K562 (cell line): Measurements from ENCODE around the gene CGGBP1. TPM values are rescaled to one million over a fixed set of nuclear protein-coding genes. Genes with fewer than 3 reads are reported as not detected.

Experiments used
- ARID1B ChIP-seq: fragments of 450-650 bp; IDR thresholded peaks from 2 replicates; pipeline ENCODE4 v1.6.1; 2016; ENCODE audit warnings: antibody characterized with exemption, mild to moderate bottlenecking, inconsistent platforms
- CBFA2T2 ChIP-seq: fragments of 450-650 bp; conservative IDR thresholded peaks from 2 replicates; pipeline ENCODE4 v1.6.1; 2017; ENCODE audit warnings: mild to moderate bottlenecking
- CUX1 ChIP-seq: fragments of 200-800 bp; sonication (Bioruptor generic); IDR thresholded peaks from 2 replicates; pipeline ENCODE4 v1.6.1; 2016; ENCODE audit warnings: missing genetic modification characterization, missing compliant biosample characterization
- ELF1 ChIP-seq: fragments of 200-800 bp; sonication (Bioruptor generic); IDR thresholded peaks from 2 replicates; pipeline ENCODE4 v1.6.1; 2016; ENCODE audit warnings: missing genetic modification characterization, missing compliant biosample characterization
- ELF2 ChIP-seq: fragments of 250-450 bp; sonication (Bioruptor Pico); IDR thresholded peaks from 2 replicates; pipeline ENCODE4 v1.5.0; 2021; ENCODE audit warnings: mild to moderate bottlenecking
- EP400 ChIP-seq: fragments of 450-650 bp; IDR thresholded peaks from 2 replicates; pipeline ENCODE4 v1.6.1; 2017; ENCODE audit warnings: antibody characterized with exemption, mild to moderate bottlenecking, moderate library complexity
- ETV5 ChIP-seq: sonication (generic); formaldehyde crosslinking; IDR thresholded peaks from 2 replicates; pipeline ENCODE4 v1.4.0; 2020; ENCODE audit warnings: low read depth, mild to moderate bottlenecking, missing genetic modification reagents
- EZH2 ChIP-seq: IDR thresholded peaks from 2 replicates; pipeline ENCODE4 v1.6.1; 2012; ENCODE audit warnings: low read depth, mild to moderate bottlenecking, inconsistent platforms, low read length, borderline replicate concordance
- FOXJ3 ChIP-seq: sonication (generic); formaldehyde crosslinking; IDR thresholded peaks from 2 replicates; pipeline ENCODE4 v1.4.0; 2020; ENCODE audit warnings: mild to moderate bottlenecking, missing genetic modification reagents
- GABPB1 ChIP-seq: sonication (generic); formaldehyde crosslinking; IDR thresholded peaks from 2 replicates; pipeline ENCODE4 v1.8.0; 2022; ENCODE audit warnings: mild to moderate bottlenecking, missing genetic modification reagents
- NFE2L1 ChIP-seq: fragments of 450-650 bp; IDR thresholded peaks from 2 replicates; pipeline ENCODE4 v1.6.1; 2016; ENCODE audit warnings: missing genetic modification characterization, low read depth, mild to moderate bottlenecking, missing compliant biosample characterization, moderate library complexity, borderline replicate concordance
- RBM15 ChIP-seq: fragments of 200-400 bp; formaldehyde crosslinking; IDR thresholded peaks from 2 replicates; pipeline ENCODE4 v1.6.1; 2018; ENCODE audit warnings: mild to moderate bottlenecking, low read length, moderate library complexity; ENCODE audit not compliant: insufficient read depth
- RNF2 ChIP-seq: sonication (generic); IDR thresholded peaks from 2 replicates; pipeline ENCODE4 v1.6.1; 2016
- SMARCE1 ChIP-seq: fragments of 450-650 bp; IDR thresholded peaks from 2 replicates; pipeline ENCODE4 v1.7.1; 2016; ENCODE audit warnings: mild to moderate bottlenecking
- SMC3 ChIP-seq: conservative IDR thresholded peaks from 2 replicates; pipeline ENCODE4 v1.6.1; 2011; ENCODE audit warnings: low read depth, low read length, improper control_type of control experiment; ENCODE audit not compliant: insufficient read depth
- SRSF9 ChIP-seq: fragments of 200-400 bp; formaldehyde crosslinking; IDR thresholded peaks from 2 replicates; pipeline ENCODE4 v1.6.1; 2017; ENCODE audit warnings: low read depth, low read length, borderline replicate concordance
- TCF7L2 ChIP-seq: fragments of 150-350 bp; IDR thresholded peaks from 2 replicates; pipeline ENCODE4 v1.6.1; 2016; ENCODE audit warnings: low read depth, mild to moderate bottlenecking, low read length, moderate library complexity
- ZFPM2 ChIP-seq: fragments of 250-450 bp; sonication (Bioruptor Pico); IDR thresholded peaks from 2 replicates; pipeline ENCODE4 v1.5.1; 2022; ENCODE audit warnings: mild to moderate bottlenecking
- ZNF224 ChIP-seq: sonication (generic); formaldehyde crosslinking; IDR thresholded peaks from 2 replicates; pipeline ENCODE4 v1.8.0; 2022; ENCODE audit warnings: mild to moderate bottlenecking, missing genetic modification reagents
- ZNF324 ChIP-seq: fragments of 250-450 bp; sonication (Bioruptor Pico); IDR thresholded peaks from 2 replicates; pipeline ENCODE4 v1.4.0; 2020; ENCODE audit warnings: mild to moderate bottlenecking
- ZNF449 ChIP-seq: fragments of 250-450 bp; sonication (Bioruptor Pico); IDR thresholded peaks from 2 replicates; pipeline ENCODE4 v1.8.0; 2022; ENCODE audit warnings: moderate library complexity, mild to moderate bottlenecking, inconsistent platforms
- ZNF699 ChIP-seq: fragments of 250-450 bp; sonication (Bioruptor Pico); IDR thresholded peaks from 2 replicates; pipeline ENCODE4 v1.8.0; 2021; ENCODE audit warnings: mild to moderate bottlenecking, moderate library complexity; ENCODE audit not compliant: insufficient replicate concordance
- polyA plus RNA-seq, 8 experiments: library from polyadenylated mRNA; depleted of rRNA in 4 of 8; stranded (reverse) in 5 of 8; unstranded in 3 of 8; fragments of >200 nt; fragmentation: Nextera tagmentation in 2 of 8; fragmentation: Illumina TruSeq in 1 of 8; extraction: Ambion mirVana in 2 of 8; extraction: Trizol in 1 of 8; gene quantifications; 2 replicates each; pipeline versions ENCODE4 v1.2.1 to v1.2.3, GENCODE V29; 2011 to 2014; ENCODE audit warnings: inconsistent platforms in 1 of 8, missing spikeins in 1 of 8
- total RNA-seq, 7 experiments: library from RNA; depleted of rRNA in 6 of 7; stranded (reverse); fragments of >200 nt in 6 of 7; fragmentation: Illumina TruSeq in 2 of 7; extraction: Trizol in 2 of 7; gene quantifications; 2 replicates each; pipeline versions ENCODE4 v1.2.1 to v1.2.3, GENCODE V29; 2011 to 2021; ENCODE audit warnings: low replicate concordance in 1 of 7

Gene CGGBP1
- total and polyA plus RNA-seq, 9 of the 15 experiments (the other 6 are each of a cell fraction or from before 2014, with no cell fraction given) = 14.4 to 47.8 (median 37.8) TPM

GRCh38 chr3:88034491-88035275 lies 24.1 kb downstream of the CGGBP1 start (continued):
- no peak for TF ChIP-seq ZNF224 (CRISPR knock-in tag)
- TF ChIP-seq NFE2L1 = no peak
- TF ChIP-seq FOXJ3 (CRISPR knock-in tag) = no peak
- no peak for TF ChIP-seq ZNF699
- TF ChIP-seq ZNF449 = no peak
- TF ChIP-seq RBM15 = no peak
- no peak for TF ChIP-seq ZFPM2 (CRISPR knock-in tag)
- no peak for TF ChIP-seq ZNF324 (CRISPR knock-in tag)
- TF ChIP-seq ELF2 = no peak
- no peak for TF ChIP-seq EP400
- TF ChIP-seq EZH2 = no peak
- no peak for TF ChIP-seq TCF7L2
- peak; percentile 59 for TF ChIP-seq CBFA2T2
- no peak for TF ChIP-seq ELF1
- no peak for TF ChIP-seq ETV5
- TF ChIP-seq SRSF9 = no peak
- TF ChIP-seq ARID1B = peak; percentile 70
- no peak for TF ChIP-seq RNF2
- TF ChIP-seq SMARCE1 = no peak
- no peak for TF ChIP-seq CUX1
- TF ChIP-seq GABPB1 (CRISPR knock-in tag) = no peak
- TF ChIP-seq SMC3 = no peak
